Right cardiac atrium (tissue), 5 donors: ENCODE results near the gene CD19. TPM values are rescaled to one million over a fixed set of nuclear protein-coding genes. Genes with fewer than 3 reads are reported as not detected.

Experiments
- ATAC-seq, 2 donors: fragments of 200-7000 bp; cut with Tn5 transposase; one replicate each; pipeline versions ENCODE4 v1.8.0 to v1.9.1; 2020; ENCODE audit warnings: moderate library complexity in 2 of 2, mild to moderate bottlenecking in 1 of 2
- DNase-seq, 3 donors: peaks; one replicate each; pipeline ENCODE4 v3.0.0-alpha.2; 2020
- H3K27ac ChIP-seq: one replicate; pipeline ENCODE4 v1.5.1; 2013; ENCODE audit warnings: mild to moderate bottlenecking, low read length, control low read depth, moderate library complexity
- H3K27me3 ChIP-seq: one replicate; pipeline ENCODE4 v1.6.1; 2013; ENCODE audit not compliant: control insufficient read depth, insufficient read depth
- H3K4me1 ChIP-seq: one replicate; pipeline ENCODE4 v1.6.1; 2013; ENCODE audit warnings: low read length; ENCODE audit not compliant: control insufficient read depth, insufficient read depth
- H3K4me3 ChIP-seq: one replicate; pipeline ENCODE4 v1.5.1; 2013; ENCODE audit warnings: low read length, control low read depth
- H3K9me3 ChIP-seq: one replicate; pipeline ENCODE4 v1.6.1; 2013; ENCODE audit warnings: low read length; ENCODE audit not compliant: control insufficient read depth
- WGBS: extraction: QIAGEN DNeasy Blood & Tissue Kit; methylation state at CpG from one replicate; pipeline ENCODE4 v1.1.7; 2013; 5-methylcytosine and 5-hydroxymethylcytosine counted together
- intact Hi-C, 4 donors: fragments of 100-400 bp; cut with DNase I; formaldehyde crosslinking; loops; one replicate each; pipeline versions ENCODE4 v1.11.0 to v1.14.0; 2022 to 2023
- polyA plus RNA-seq: library from polyadenylated mRNA; stranded (reverse); fragments of 200-250 nt; gene quantifications from one replicate; pipeline ENCODE4 v1.2.3, GENCODE V29; 2013
- total RNA-seq, 4 donors: library from RNA; stranded (reverse); fragmentation: NEBNext Ultra II Directional; extraction: Animal tissue kit (Norgen Biotek cat#: 25700); gene quantifications; one replicate each; pipeline ENCODE4 v1.2.1, GENCODE V29; 2021
- donor health status: healthy with polysubstance abuse.
- donor health status: DM: no; HTN: yes; CAD: no.
- donor health status: DM: no; HTN: no; CAD: no.
- donor health status: DM: no; HTN: yes; CAD: no; lungs with severe emphysema.
- donor health status: DM: yes; HTN: yes; CAD: no.

Gene CD19
- total and polyA plus RNA-seq, 5 donors = 0.12 to 0.25 (median 0.20) TPM; not detected in 2

DNA sequence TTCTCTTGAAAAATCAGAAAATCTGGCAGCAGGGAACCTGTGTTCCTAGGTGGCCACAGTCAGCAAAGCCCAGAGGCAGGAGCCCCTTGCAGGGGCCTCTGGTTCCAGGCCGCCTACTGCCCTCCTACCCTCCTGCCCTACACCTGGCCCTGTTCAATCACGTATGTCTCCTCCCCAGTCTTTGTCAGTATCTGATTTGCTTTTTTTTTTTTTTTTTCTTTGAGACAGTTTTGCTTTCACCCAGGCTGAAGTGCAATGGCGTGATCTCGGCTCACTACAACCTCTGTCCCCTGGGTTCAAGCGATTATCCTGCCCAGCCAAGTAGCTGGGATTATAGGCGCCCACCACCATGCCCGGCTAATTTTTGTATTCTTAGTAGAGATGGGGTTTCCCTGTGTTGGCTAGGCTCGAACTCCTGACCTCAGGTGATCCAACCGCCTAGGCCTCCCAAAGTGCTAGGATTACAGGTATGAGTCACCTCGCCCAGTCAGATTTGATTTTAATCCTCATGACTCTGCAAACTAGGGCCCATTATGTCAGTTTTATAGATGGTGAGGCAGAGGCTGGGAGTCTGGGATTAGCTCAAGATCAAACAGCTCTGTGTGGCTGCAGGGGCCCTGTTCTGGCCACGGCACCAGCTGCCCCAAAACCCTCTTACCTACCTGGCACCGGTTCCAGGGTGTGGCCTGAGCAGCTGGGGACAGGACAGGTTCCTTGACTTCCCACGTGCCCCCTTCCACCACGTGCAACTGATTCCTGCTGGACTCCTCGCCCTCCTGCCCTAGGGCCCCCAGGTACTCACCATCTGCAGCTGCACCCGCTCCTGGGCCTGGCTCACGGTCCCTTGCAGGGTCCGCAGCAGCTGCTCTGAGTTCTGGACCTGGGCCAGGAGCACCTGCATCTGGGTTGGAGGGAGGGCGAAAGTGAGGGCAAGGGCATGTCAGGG is 21.4 kb upstream of the CD19 start:
- no peaks in the 10 kb centered on the region for H3K9me3 ChIP-seq
- H3K4me1 ChIP-seq = no peaks in the 10 kb centered on the region
- no peak overlapping the region for H3K4me3 ChIP-seq
- 90% methylated on average over 19 of the region's 19 CpGs for WGBS
- DNase-seq (no peak), ATAC-seq (peak in 1 of 2 donors; percentile 29)
- H3K27me3 ChIP-seq = no peaks in the 10 kb centered on the region
- intact Hi-C loops = no loop called here
- no peak overlapping the region for H3K27ac ChIP-seq

DNA sequence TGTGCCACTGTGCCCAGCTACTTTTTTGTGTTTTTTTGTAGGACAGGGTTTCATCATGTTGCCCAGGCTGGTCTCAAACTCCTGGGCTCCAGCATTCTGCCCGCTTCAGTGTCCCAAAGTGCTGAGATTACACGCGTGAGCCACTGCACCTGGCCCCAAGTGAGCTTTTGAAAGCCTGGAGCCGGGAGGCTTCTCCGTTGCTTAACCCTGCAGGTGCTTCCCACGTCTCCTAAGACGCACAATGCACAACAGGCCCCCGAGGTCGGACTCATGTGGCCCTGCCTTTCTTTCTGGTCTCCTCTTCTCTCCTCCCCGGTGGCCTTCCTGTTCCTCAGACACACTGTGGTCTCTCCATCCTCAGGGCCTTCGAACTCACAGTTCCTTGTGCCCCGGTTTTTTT is 19.2 kb upstream of the CD19 start:
- no peak for ATAC-seq
- 90% methylated on average over 12 of the region's 12 CpGs for WGBS

DNA sequence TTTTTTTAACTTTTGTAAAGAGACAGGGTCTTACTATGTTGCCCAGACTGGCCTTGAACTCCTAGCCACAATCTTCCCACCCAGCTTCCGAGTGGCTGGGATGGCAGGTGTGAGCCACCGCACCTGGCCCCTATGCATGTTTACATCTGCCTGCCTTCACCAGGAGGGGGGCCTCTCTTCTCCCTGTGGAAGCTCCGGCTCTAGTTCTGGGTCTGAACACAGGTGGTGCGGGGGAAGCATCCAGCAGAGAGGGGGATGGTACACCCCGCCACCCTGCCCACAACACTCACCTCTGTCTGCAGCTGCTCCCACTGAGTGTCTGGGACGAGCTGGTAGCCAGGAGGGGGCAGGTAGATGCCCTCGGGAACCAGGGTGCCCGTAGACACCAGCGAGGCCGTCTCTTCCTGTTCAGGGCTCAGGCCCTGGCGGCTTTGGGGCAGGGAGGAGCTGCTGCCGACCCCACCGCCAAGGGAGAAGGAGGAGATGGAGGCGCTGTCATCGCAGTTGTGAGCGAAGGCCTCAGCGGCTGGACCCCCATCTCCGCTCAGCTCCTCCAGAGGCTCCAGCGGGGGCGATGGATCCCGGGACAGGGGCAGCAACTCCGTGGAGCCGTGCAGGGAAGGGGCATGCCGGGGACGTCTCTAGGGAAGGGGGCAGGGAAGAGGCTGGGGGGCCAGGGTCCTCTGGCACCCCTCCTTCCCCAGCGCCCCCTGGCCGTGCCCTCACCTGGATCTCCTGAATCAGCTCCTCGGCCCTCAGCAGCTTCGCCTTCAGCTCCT is 17.6 kb upstream of the CD19 start:
- DNase-seq (peak in 1 of 3 donors; percentile 51), ATAC-seq (peak; percentile 36 to 40)
- Histone ChIP-seq H3K9me3 (no peaks in the 10 kb centered on the region), H3K27me3 (no peaks in the 10 kb centered on the region), H3K4me3 (no peak overlapping the region), H3K27ac (no peak overlapping the region), H3K4me1 (no peaks in the 10 kb centered on the region)
- WGBS = 92% methylated on average over 29 of the region's 29 CpGs
- intact Hi-C loops = no loop called here

More for the DNA sequence above, 19.2 kb upstream of the CD19 start:
- Histone ChIP-seq H3K4me1 (no peaks in the 10 kb centered on the region), H3K9me3 (no peaks in the 10 kb centered on the region), H3K4me3 (no peak overlapping the region), H3K27ac (no peak overlapping the region), H3K27me3 (no peaks in the 10 kb centered on the region)
- intact Hi-C loops = no loop called here
- DNase-seq = no peak

DNA sequence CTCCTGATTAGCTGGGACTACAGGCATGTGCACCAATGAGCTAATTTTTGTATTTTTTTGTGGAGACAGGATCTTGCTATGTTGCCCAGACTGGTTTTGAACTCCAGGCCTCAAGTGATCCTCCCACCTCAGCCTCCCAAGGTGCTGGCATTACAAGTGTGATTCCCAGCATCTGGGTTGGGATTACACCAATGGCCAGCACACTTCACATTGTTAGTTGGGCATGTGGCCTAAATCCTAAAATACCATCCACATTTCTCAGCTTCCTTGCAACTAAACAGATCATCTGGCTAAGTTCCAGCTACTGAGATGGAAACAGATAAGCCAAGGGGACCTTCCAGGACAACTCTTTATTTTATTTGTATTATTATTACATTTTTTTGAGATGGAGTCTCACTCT is 16.6 kb upstream of the CD19 start:
- no peak for DNase-seq
- H3K9me3 ChIP-seq = no peaks in the 10 kb centered on the region
- intact Hi-C loops = no loop called here
- H3K4me1 ChIP-seq = no peaks in the 10 kb centered on the region
- ATAC-seq = no peak
- H3K4me3 ChIP-seq = no peak overlapping the region
- no peak overlapping the region for H3K27ac ChIP-seq
- no peaks in the 10 kb centered on the region for H3K27me3 ChIP-seq

DNA sequence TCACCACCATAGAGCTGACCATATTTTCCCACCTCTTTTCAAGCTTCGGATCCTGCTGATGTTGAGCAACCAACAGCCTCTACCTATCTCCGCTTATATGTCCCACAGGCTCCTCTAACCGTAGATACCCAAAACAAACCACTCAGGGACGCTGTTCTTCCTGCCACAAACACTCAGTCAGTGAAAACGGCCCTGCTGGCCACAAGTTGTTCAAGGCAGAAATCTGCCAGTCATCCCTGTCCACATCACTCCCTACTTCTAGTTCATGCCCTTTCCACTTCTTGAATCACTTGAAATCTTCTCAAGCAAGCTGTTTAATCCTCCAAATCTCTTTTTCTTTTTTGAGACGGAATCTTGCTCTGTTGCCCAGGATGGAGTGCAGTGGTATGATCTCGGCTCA is 14.7 kb upstream of the CD19 start:
- no peak overlapping the region for H3K4me3 ChIP-seq
- no peak for ATAC-seq
- H3K27ac ChIP-seq = no peak overlapping the region
- 87% methylated on average over 7 of the region's 7 CpGs for WGBS
- H3K4me1 ChIP-seq = no peaks in the 10 kb centered on the region
- DNase-seq = no peak
- no peaks in the 10 kb centered on the region for H3K27me3 ChIP-seq
- H3K9me3 ChIP-seq = no peaks in the 10 kb centered on the region
- intact Hi-C loops = no loop called here

DNA sequence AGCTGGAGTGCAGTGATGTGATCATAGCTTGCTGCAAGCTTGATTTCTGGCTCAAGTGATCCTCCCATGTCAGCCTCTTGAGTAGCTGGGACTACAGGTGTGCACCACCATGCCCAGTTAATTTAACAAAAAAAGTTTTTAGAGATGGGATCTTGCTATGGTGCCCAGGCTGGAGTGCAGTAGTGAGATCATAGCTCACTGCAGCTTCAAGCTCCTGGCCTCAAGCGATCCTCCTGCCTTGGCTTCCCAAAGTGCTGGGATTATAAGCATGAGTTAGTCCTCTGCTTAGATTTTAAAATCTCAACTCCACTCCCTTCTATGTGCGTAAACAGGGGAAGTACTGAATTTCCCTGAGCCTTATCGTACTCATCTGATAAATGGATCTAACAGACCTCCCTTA is 13.1 kb upstream of the CD19 start:
- no peak for ATAC-seq
- no peak overlapping the region for H3K4me3 ChIP-seq
- H3K9me3 ChIP-seq = no peaks in the 10 kb centered on the region
- no peaks in the 10 kb centered on the region for H3K27me3 ChIP-seq
- no peak overlapping the region for H3K27ac ChIP-seq
- WGBS = 99% methylated on average over 3 of the region's 3 CpGs
- H3K4me1 ChIP-seq = no peaks in the 10 kb centered on the region
- intact Hi-C loops = no loop called here
- DNase-seq = no peak

DNA sequence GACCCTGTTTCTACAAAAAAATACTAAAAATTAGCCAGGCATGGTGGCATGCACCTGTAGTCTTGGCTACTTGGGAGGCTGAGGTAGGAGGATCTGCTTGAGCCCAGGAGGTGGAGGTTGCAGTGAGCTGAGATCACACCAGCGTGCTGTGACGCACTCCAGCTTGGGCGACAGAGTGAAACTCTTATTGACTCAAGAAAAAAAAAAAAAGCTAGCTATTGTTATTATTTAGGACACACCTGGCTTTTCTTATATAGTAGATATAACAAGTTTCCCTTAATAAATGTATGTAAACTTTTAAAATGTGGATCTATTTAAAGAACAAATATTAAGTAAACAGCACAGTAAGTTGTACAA is 8.6 kb upstream of the CD19 start:
- Histone ChIP-seq H3K4me1 (no peaks in the 10 kb centered on the region), H3K27ac (no peak overlapping the region), H3K9me3 (no peaks in the 10 kb centered on the region), H3K27me3 (no peaks in the 10 kb centered on the region), H3K4me3 (no peak overlapping the region)
- no peak for DNase-seq
- no peak for ATAC-seq
- intact Hi-C loops = no loop called here
- WGBS = 97% methylated on average over 3 of the region's 3 CpGs

DNA sequence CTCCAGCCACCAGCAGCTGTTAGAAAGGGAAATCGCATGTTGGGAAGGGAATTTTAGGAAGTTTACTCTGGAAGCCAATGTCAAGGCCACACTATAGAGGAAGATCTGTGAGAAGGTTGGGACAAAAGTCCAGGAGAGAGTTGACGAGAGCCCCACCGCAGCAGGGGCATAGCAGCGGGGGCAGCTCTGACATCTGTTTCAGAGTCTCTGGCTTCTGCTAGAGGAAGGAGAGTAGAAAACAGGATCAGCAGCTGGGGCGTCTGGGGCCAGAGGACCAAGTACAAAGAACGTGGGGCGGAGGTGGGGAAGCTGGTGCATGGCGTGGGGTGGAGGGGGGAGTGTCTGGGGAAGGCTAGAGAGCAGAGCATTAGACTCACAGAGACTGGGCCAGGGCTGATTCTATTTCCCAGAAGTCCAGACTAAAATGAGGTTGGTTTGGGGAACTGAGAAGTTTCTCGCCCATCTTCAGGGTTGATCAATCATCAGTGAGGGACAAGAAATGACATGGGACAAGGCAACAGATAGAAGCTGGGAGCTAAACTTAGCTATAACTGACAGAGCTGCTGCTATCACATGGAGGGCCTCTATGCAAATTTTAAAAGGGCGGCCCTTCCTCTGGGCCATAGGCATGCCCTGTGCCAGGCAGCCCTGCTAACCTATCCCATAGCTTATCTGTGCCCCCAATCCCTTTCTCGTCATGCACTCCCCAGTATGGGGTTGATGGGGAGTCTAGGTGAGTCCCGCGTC is 7.9 kb upstream of the CD19 start:
- Histone ChIP-seq H3K9me3 (no peaks in the 10 kb centered on the region), H3K4me3 (no peak overlapping the region), H3K27me3 (no peaks in the 10 kb centered on the region), H3K4me1 (no peaks in the 10 kb centered on the region), H3K27ac (no peak overlapping the region)
- ATAC-seq (no peak), DNase-seq (no peak)
- WGBS = 61% methylated on average over 13 of the region's 13 CpGs
- intact Hi-C loops = no loop called here

DNA sequence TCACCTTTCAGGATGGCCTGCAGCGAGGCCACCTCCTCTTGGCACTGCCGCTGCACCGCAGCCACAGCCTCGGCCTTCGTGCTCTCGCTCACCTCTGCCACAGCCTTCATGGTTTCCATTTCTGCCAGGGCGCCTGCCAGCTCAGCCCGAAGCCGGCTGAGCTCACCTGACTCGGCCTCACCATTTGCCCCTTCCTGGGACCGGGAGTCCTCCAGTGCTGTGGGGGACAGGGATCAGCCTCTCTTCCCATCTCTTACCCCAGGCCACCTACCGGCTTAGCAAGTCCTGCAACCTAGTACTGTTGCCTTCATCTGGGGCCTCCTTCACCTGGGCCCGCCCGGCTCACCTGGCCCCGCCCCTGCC is 7.4 kb upstream of the CD19 start:
- peak overlapping the region; percentile 74 for H3K4me3 ChIP-seq
- no peaks in the 10 kb centered on the region for H3K9me3 ChIP-seq
- 29% methylated on average over 15 of the region's 15 CpGs for WGBS
- H3K27me3 ChIP-seq = no peaks in the 10 kb centered on the region
- no peak overlapping the region for H3K27ac ChIP-seq
- intact Hi-C loops = no loop called here
- no peak for ATAC-seq
- H3K4me1 ChIP-seq = no peaks in the 10 kb centered on the region
- peak in 2 of 3 donors; percentile 57 to 69 for DNase-seq

DNA sequence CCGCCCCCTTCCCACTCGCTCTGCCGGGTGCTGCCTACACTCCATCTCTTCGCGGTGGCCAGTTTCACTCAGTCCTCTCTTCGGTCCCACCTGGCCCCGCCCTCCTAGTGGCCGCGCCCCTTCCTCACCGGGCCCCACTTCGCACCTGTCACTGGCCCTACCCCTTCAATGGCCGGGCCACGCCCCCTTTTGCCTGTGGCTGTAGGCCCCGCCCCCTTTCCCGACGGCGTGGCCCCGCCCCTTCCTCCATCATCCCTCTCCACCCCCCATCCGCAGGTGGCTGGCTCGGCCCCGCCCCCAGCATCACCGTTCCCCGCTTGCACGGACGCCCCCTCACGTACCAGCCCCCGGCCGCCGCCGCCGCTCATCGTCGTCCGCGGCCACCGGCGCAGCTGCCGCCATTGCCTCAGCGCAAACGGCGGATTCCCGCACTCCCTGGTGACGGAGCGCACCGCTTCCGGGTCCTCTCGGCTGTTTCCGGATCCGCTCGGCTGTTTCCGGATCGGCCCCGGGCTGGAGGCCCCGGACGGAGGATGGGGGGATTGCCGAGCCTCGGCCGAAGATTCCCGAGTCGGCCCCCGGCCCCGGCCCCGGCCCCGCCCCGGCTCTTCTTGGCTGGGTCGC is 6.9 kb upstream of the CD19 start, which contains the start of gene RABEP2:
RABEP2 (minus strand) TSS at position 477 of the 624 bp plus-strand sequence; CDS start at position 402, 75 bp downstream.
- peak; percentile 93 to 99 (median 97) for DNase-seq
- peak within 1 kb of the TSS; percentile 74 for H3K4me3 ChIP-seq
- under 1% methylated on average over 66 of the region's 66 CpGs for WGBS
- no peaks in the 10 kb centered on the region for H3K4me1 ChIP-seq
- H3K9me3 ChIP-seq = no peaks in the 10 kb centered on the region
- H3K27me3 ChIP-seq = no peaks in the 10 kb centered on the region
- ATAC-seq = peak; percentile 95 to 96
- intact Hi-C loops = loop anchor here in 1 of 4 donors (5.0 kb wide), 1 partner anchor 43 kb away; no protein-coding TSS in a partner anchor
- peak within 1 kb of the TSS; percentile 97 for H3K27ac ChIP-seq
